ENCODE data around the gene PRKCB. TPM values are rescaled to one million over a fixed set of nuclear protein-coding genes. Genes with fewer than 3 reads are reported as not detected.

The PRKCB gene
- total and polyA plus RNA-seq, 2 of the 8 experiments (the other 6 are each of a cell fraction or from before 2014, with no cell fraction given): 7.1 to 12.1 TPM

DNA sequence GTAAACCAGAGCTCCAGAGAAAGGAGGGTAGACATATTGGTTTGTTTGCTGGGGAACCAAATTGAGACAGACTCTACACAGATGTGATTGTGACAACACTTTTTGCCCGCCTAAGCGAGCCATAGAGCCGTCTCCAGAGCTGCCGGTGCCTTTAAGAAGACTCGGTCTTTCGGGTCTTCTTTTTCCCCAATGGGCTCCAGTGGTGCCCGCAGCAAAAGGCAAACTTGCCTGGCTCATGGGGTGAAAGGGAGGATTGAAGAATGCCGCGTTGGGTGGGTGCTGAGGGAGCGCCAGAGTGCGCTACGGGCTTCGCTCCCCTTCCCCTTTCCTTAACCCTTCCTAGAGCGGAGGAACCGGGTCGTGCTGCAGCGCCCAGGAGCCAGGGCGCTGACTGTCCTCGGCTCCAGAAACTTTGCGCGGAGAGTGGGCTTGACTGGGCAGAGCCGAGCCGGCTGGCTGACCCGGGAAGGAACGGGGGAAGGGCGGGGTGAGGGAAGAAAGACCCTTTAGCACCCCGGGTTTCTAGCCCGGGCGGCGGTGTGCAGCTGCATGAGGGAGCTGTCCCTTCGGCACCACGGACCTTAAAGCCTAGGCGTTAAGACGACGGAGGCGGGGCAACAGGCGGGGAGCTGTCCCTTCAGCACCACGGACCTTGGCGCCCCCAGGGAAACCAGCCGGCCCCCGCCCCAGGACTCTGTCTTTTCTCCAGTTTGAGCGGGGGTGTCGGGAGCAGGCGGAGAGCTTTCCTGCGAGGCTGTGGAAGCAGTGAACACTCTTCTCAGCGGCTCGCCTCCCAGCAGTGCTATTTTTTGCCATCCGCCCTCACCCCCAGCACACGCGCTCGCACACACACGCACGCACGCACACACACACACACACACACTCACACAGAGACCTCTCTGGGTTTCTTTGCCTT lies 419.9 kb downstream of the PRKCB start, which contains the start of gene CACNG3 (continued):
- TF ChIP-seq POLR2A (IDR thresholded peaks at IDR 0.05; ENCODE audit: control extremely low read depth in 1 of 2, low read depth in 2 of 2, low read length in 2 of 2) (no peak), RBBP5 (IDR thresholded peaks at IDR 0.05; ENCODE audit: borderline replicate concordance, low read depth, low read length) (no peak), NRF1 (IDR thresholded peaks at IDR 0.05; ENCODE audit: low read depth, low read length) (no peak), TBP (IDR thresholded peaks at IDR 0.05; ENCODE audit: low read depth, low read length) (peak; percentile 52; the same call in 1 of the 2 replicates), SIN3A (conservative IDR thresholded peaks at IDR 0.05 in 1 of 2, IDR thresholded peaks at IDR 0.05 in 1 of 2; ENCODE audit: low read depth in 1 of 2, low read length in 2 of 2) (peak; percentile 99 to 100), GTF2F1 (IDR thresholded peaks at IDR 0.05; ENCODE audit: borderline replicate concordance, low read depth, low read length) (no peak), CBX5 (IDR thresholded peaks at IDR 0.05; ENCODE audit: low read depth, low read length) (no peak), JUN (IDR thresholded peaks at IDR 0.05; ENCODE audit: low read depth, low read length) (no peak), MAX (IDR thresholded peaks at IDR 0.05) (peak; percentile 65; the same call in 1 of the 2 replicates), CEBPB (IDR thresholded peaks at IDR 0.05; ENCODE audit: low read depth, low read length) (no peak), JUND (IDR thresholded peaks at IDR 0.05; ENCODE audit: low read length) (no peak), SIX5 (IDR thresholded peaks at IDR 0.05; ENCODE audit: low read depth, low read length) (no peak), YY1 (IDR thresholded peaks at IDR 0.05; ENCODE audit: low read depth, low read length) (no peak), CTBP2 (IDR thresholded peaks at IDR 0.05; ENCODE audit: borderline replicate concordance, insufficient read depth, insufficient read length, low read length) (peak; percentile 51), RNF2 (IDR thresholded peaks at IDR 0.05; ENCODE audit: borderline replicate concordance, low read depth, low read length, missing control alignments, poor library complexity, severe bottlenecking) (no peak), CHD1 (IDR thresholded peaks at IDR 0.05; ENCODE audit: low read depth, low read length) (no peak), EGR1 (IDR thresholded peaks at IDR 0.05; ENCODE audit: borderline replicate concordance, low read depth, low read length) (no peak; the same call in 1 of the 2 replicates), GABPA (IDR thresholded peaks at IDR 0.05; ENCODE audit: borderline replicate concordance, insufficient read depth, low read length) (0 out of 2 replicates have a peak, but pooled peaks have one; percentile 44), CHD2 (IDR thresholded peaks at IDR 0.05; ENCODE audit: low read length) (no peak), POLR2AphosphoS5 (IDR thresholded peaks at IDR 0.05; ENCODE audit: low read depth, low read length) (no peak), KDM1A (IDR thresholded peaks at IDR 0.05; ENCODE audit: borderline replicate concordance, low read length) (no peak)
- TF ChIP-seq, protein P1, sequence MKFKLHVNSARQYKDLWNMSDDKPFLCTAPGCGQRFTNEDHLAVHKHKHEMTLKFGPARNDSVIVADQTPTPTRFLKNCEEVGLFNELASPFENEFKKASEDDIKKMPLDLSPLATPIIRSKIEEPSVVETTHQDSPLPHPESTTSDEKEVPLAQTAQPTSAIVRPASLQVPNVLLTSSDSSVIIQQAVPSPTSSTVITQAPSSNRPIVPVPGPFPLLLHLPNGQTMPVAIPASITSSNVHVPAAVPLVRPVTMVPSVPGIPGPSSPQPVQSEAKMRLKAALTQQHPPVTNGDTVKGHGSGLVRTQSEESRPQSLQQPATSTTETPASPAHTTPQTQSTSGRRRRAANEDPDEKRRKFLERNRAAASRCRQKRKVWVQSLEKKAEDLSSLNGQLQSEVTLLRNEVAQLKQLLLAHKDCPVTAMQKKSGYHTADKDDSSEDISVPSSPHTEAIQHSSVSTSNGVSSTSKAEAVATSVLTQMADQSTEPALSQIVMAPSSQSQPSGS (IDR thresholded peaks at IDR 0.05; ENCODE audit: low read length): no peak
